Trophoblast cell (in vitro differentiated cells and primary cell): ENCODE data around the gene IMMP2L.

Experiments used
- DNase-seq, 2 donors: peaks; one replicate each; pipeline ENCODE4 v3.0.0-alpha.2; 2016
- H2AFZ ChIP-seq: 2 replicates; pipeline ENCODE4 v1.6.1; 2013; ENCODE audit warnings: low read length, moderate library complexity, mild to moderate bottlenecking; ENCODE audit not compliant: insufficient read depth, poor library complexity
- H2AK5ac ChIP-seq: 2 replicates; pipeline ENCODE4 v1.6.1; 2013; ENCODE audit warnings: mild to moderate bottlenecking, low read length
- H2BK120ac ChIP-seq: 2 replicates; pipeline ENCODE4 v1.6.1; 2013; ENCODE audit warnings: low read length, mild to moderate bottlenecking, moderate library complexity; ENCODE audit not compliant: insufficient read depth, poor library complexity
- H2BK12ac ChIP-seq: 2 replicates; pipeline ENCODE4 v1.6.1; 2013; ENCODE audit warnings: mild to moderate bottlenecking, low read length, moderate library complexity
- H2BK5ac ChIP-seq: 2 replicates; pipeline ENCODE4 v1.6.1; 2013; ENCODE audit warnings: low read length, low read depth, moderate library complexity, mild to moderate bottlenecking; ENCODE audit not compliant: poor library complexity
- H3K14ac ChIP-seq: 2 replicates; pipeline ENCODE4 v1.6.1; 2013; ENCODE audit warnings: mild to moderate bottlenecking, low read length
- H3K18ac ChIP-seq: 2 replicates; pipeline ENCODE4 v1.6.1; 2013; ENCODE audit warnings: mild to moderate bottlenecking, low read length
- H3K23ac ChIP-seq: 2 replicates; pipeline ENCODE4 v1.6.1; 2013; ENCODE audit warnings: low read length
- H3K27ac ChIP-seq: 2 replicates; pipeline ENCODE4 v1.5.1; 2013; ENCODE audit warnings: low read depth, mild to moderate bottlenecking, inconsistent platforms, low read length, moderate library complexity
- H3K27me3 ChIP-seq: 2 replicates; pipeline ENCODE4 v1.6.1; 2013; ENCODE audit warnings: inconsistent platforms, mild to moderate bottlenecking, low read length, moderate library complexity; ENCODE audit not compliant: insufficient read depth
- H3K36me3 ChIP-seq, 2 experiments: 1 replicate in 1 of 2; 2 replicates in 1 of 2; pipeline ENCODE4 v1.6.1; 2013; ENCODE audit warnings: low read length in 2 of 2, mild to moderate bottlenecking in 2 of 2, moderate library complexity in 1 of 2; ENCODE audit not compliant: insufficient read depth in 2 of 2, control insufficient read depth in 1 of 2
- H3K4ac ChIP-seq: 2 replicates; pipeline ENCODE4 v1.6.1; 2013; ENCODE audit warnings: low read depth, mild to moderate bottlenecking, low read length, moderate library complexity
- H3K4me1 ChIP-seq, 2 experiments: 1 replicate in 1 of 2; 2 replicates in 1 of 2; pipeline ENCODE4 v1.6.1; 2013; ENCODE audit warnings: low read length in 2 of 2, mild to moderate bottlenecking in 2 of 2, moderate library complexity in 1 of 2; ENCODE audit not compliant: insufficient read depth in 2 of 2, control insufficient read depth in 1 of 2
- H3K4me2 ChIP-seq: 2 replicates; pipeline ENCODE4 v1.6.1; 2013; ENCODE audit warnings: inconsistent platforms, mild to moderate bottlenecking, low read length, moderate library complexity
- H3K4me3 ChIP-seq: 2 replicates; pipeline ENCODE4 v1.5.1; 2013; ENCODE audit warnings: mild to moderate bottlenecking, low read depth, low read length, inconsistent platforms
- H3K79me1 ChIP-seq: one replicate; pipeline ENCODE4 v1.6.1; 2013; ENCODE audit warnings: low read length
- H3K79me2 ChIP-seq: 2 replicates; pipeline ENCODE4 v1.6.1; 2013; ENCODE audit warnings: low read length, mild to moderate bottlenecking; ENCODE audit not compliant: control insufficient read depth, insufficient read depth, poor library complexity
- H3K9ac ChIP-seq: 2 replicates; pipeline ENCODE4 v1.6.1; 2013; ENCODE audit warnings: mild to moderate bottlenecking, low read length
- H3K9me3 ChIP-seq: 2 replicates; pipeline ENCODE4 v1.6.1; 2013; ENCODE audit warnings: low read depth, mild to moderate bottlenecking, control low read depth, inconsistent platforms, low read length; ENCODE audit not compliant: insufficient read depth
- H4K12ac ChIP-seq: 2 replicates; pipeline ENCODE4 v1.6.1; 2013; ENCODE audit warnings: low read depth, mild to moderate bottlenecking, low read length, moderate library complexity
- H4K8ac ChIP-seq: 2 replicates; pipeline ENCODE4 v1.6.1; 2013; ENCODE audit warnings: low read depth, mild to moderate bottlenecking, low read length, moderate library complexity
- H4K91ac ChIP-seq: one replicate; pipeline ENCODE4 v1.6.1; 2013; ENCODE audit warnings: low read depth, mild to moderate bottlenecking, low read length, moderate library complexity
- WGBS: extraction: QIAGEN DNeasy Blood & Tissue Kit; methylation state at CpG from one replicate; pipeline ENCODE4 v1.1.7; 2013; ENCODE audit warnings: missing lambda C conversion rate; ENCODE audit not compliant: insufficient read length, insufficient coverage; ENCODE audit errors: extremely low coverage; 5-methylcytosine and 5-hydroxymethylcytosine counted together

Gene IMMP2L

GRCh38 chr7:110760341-110760740 lies 802.0 kb downstream of the IMMP2L start:
- Histone ChIP-seq H3K4me1 (peaks cover 2 to 11% of the 10 kb centered on the region in 2 experiments), H2BK120ac (no peak overlapping the region), H3K18ac (no peak overlapping the region), H3K4ac (no peak overlapping the region), H4K8ac (no peak overlapping the region), H3K9me3 (no peaks in the 10 kb centered on the region), H2BK5ac (no peak overlapping the region), H3K27ac (no peak overlapping the region), H2AK5ac (no peak overlapping the region), H3K79me1 (no peaks in the 10 kb centered on the region), H4K12ac (no peak overlapping the region), H3K4me3 (no peak overlapping the region), H3K23ac (no peak overlapping the region), H4K91ac (no peak overlapping the region), H3K14ac (no peak overlapping the region), H3K9ac (no peak overlapping the region), H2AFZ (no peak overlapping the region), H3K27me3 (no peaks in the 10 kb centered on the region), H2BK12ac (no peak overlapping the region), H3K79me2 (no peaks in the 10 kb centered on the region), H3K4me2 (no peak overlapping the region), H3K36me3 (no peaks in the 10 kb centered on the region)
- no peak for DNase-seq
- WGBS, result no CpG with 5 or more reads among the region's 2 CpGs

DNA sequence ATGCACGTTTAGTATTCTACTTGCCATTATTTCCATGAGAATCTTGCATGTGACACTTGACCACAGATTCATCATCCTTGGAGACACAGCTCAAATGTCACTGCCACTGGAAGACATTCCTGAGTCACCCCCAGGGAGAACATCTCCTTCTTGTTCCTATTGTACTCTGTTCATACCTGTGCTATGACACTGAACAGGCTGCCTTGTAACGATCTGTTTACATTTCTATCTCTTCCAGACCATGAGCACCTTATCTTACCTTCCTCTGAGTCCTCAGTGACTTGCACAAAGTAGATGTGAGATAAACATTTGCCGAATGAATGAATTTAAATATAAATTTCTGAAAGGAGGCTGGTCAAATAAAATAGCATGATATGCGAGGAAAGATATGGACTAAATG lies 803.2 kb downstream of the IMMP2L start:
- Histone ChIP-seq H2BK5ac (no peak overlapping the region), H3K4me3 (no peak overlapping the region), H3K27ac (peak overlapping the region; percentile 70), H3K4ac (no peak overlapping the region), H3K14ac (no peak overlapping the region), H2BK12ac (no peak overlapping the region), H2AFZ (no peak overlapping the region), H2AK5ac (no peak overlapping the region), H3K27me3 (no peaks in the 10 kb centered on the region), H3K18ac (no peak overlapping the region), H3K9me3 (no peaks in the 10 kb centered on the region), H3K4me2 (no peak overlapping the region), H3K36me3 (no peaks in the 10 kb centered on the region), H3K79me1 (no peaks in the 10 kb centered on the region), H3K23ac (no peak overlapping the region), H4K12ac (no peak overlapping the region), H4K8ac (no peak overlapping the region), H2BK120ac (no peak overlapping the region), H3K9ac (no peak overlapping the region), H3K79me2 (no peaks in the 10 kb centered on the region), H4K91ac (no peak overlapping the region), H3K4me1 (peaks cover 2 to 11% of the 10 kb centered on the region in 2 experiments)
- WGBS, result no CpG with 5 or more reads among the region's 4 CpGs
- peak; percentile 56 to 58 for DNase-seq

GRCh38 chr7:110754649-110755048 lies 807.6 kb downstream of the IMMP2L start:
- no peaks in the 10 kb centered on the region for H3K79me2 ChIP-seq
- no peak overlapping the region for H2BK5ac ChIP-seq
- H3K27me3 ChIP-seq, result no peaks in the 10 kb centered on the region
- no peak overlapping the region for H2AFZ ChIP-seq
- H3K36me3 ChIP-seq, result no peaks in the 10 kb centered on the region
- H3K23ac ChIP-seq, result no peak overlapping the region
- H2AK5ac ChIP-seq, result no peak overlapping the region
- no peak overlapping the region for H3K14ac ChIP-seq
- no peak overlapping the region for H4K12ac ChIP-seq
- H3K4me2 ChIP-seq, result no peak overlapping the region
- no peaks in the 10 kb centered on the region for H3K79me1 ChIP-seq
- H3K9ac ChIP-seq, result no peak overlapping the region
- no peak overlapping the region for H3K18ac ChIP-seq
- H2BK12ac ChIP-seq, result no peak overlapping the region
- no peak overlapping the region for H3K4ac ChIP-seq
- no peak overlapping the region for H4K91ac ChIP-seq
- peaks cover 0 to 8% of the 10 kb centered on the region in 2 experiments for H3K4me1 ChIP-seq
- no peak overlapping the region for H4K8ac ChIP-seq
- no peak for DNase-seq
- WGBS, result no CpG with 5 or more reads among the region's 4 CpGs
- H3K9me3 ChIP-seq, result no peaks in the 10 kb centered on the region
- H3K27ac ChIP-seq, result no peak overlapping the region
- H2BK120ac ChIP-seq, result no peak overlapping the region
- H3K4me3 ChIP-seq, result no peak overlapping the region

- Histone ChIP-seq H2AFZ (no peak overlapping the region), H2BK5ac (no peak overlapping the region), H3K4me2 (no peak overlapping the region), H3K9ac (no peak overlapping the region), H3K27ac (no peak overlapping the region), H3K23ac (no peak overlapping the region), H3K36me3 (no peaks in the 10 kb centered on the region), H2BK12ac (no peak overlapping the region), H3K18ac (no peak overlapping the region), H3K4ac (no peak overlapping the region), H4K91ac (no peak overlapping the region), H3K79me1 (no peaks in the 10 kb centered on the region), H3K27me3 (no peaks in the 10 kb centered on the region), H2AK5ac (no peak overlapping the region), H2BK120ac (no peak overlapping the region), H3K4me3 (no peak overlapping the region), H3K9me3 (no peaks in the 10 kb centered on the region), H3K14ac (no peak overlapping the region), H4K8ac (no peak overlapping the region), H3K79me2 (no peaks in the 10 kb centered on the region), H3K4me1 (no peaks in the 10 kb centered on the region), H4K12ac (no peak overlapping the region)
- WGBS, result no CpG with 5 or more reads among the region's 3 CpGs
- DNase-seq, result no peak
Observed at GRCh38 chr7:110750931-110751605, 811.2 kb downstream of the IMMP2L start.
